GM12878 (cell line): ENCODE data around the gene PSMC4. TPM values are rescaled to one million over a fixed set of nuclear protein-coding genes. Genes with fewer than 3 reads are reported as not detected.

Experiments used
- ATAC-seq: fragments of 200-7000 bp; cut with Tn5 transposase; 3 replicates; pipeline ENCODE4 v1.9.1; 2020; ENCODE audit warnings: mild to moderate bottlenecking, moderate library complexity
- BruUV-seq: library from RNA; stranded (reverse); fragments of 400-500 nt; replicated peaks from 2 replicates; lab custom pipeline; 2021; lab: Mats Ljungman, UMichigan
- CTCF ChIA-PET: fragments of 300-600 bp; sonication (Branson Sonifier 250); formaldehyde crosslinking; extraction: SDS; loops from one replicate; lab custom pipeline; 2021; ENCODE audit warnings: inconsistent platforms; lab: Yijun Ruan, JAX
- POLR2A ChIA-PET: fragments of 350-600 bp; formaldehyde crosslinking; extraction: SDS; loops from one replicate; lab custom pipeline; 2021; ENCODE audit warnings: inconsistent platforms; lab: Charles Lee
- RAD21 ChIA-PET: fragments of 300-600 bp; sonication (Branson Sonifier 250); formaldehyde crosslinking; loops from one replicate; lab custom pipeline; 2023; ENCODE audit warnings: antibody characterized with exemption; ENCODE audit not compliant: unreplicated experiment; lab: Charles Lee
- SMC1A ChIA-PET: fragments of 300-600 bp; sonication (Branson Sonifier 250); formaldehyde crosslinking; loops from one replicate; lab custom pipeline; 2023; ENCODE audit not compliant: unreplicated experiment, uncharacterized antibody; lab: Charles Lee
- DNase-seq: peaks from one replicate; pipeline ENCODE4 v3.0.0-alpha.2; 2011; ENCODE audit warnings: low read depth, low spot score
- FAIRE-seq: peaks from 3 replicates; lab custom pipeline; 2011; peaks lifted over from hg19 to GRCh38; lab: Jason Lieb, UNC
- H2AFZ ChIP-seq: 2 replicates; pipeline ENCODE4 v1.6.0; 2011; ENCODE audit warnings: low read depth, low read length, control low read depth; ENCODE audit not compliant: control insufficient read depth
- H3K27ac ChIP-seq: 2 replicates; pipeline ENCODE4 v1.5.1; 2011; ENCODE audit warnings: control low read depth; ENCODE audit not compliant: control insufficient read depth, insufficient read depth
- H3K27me3 ChIP-seq, 2 experiments: replicated peaks in 1 of 2; 2 replicates each; pipeline versions ENCODE4 v1.6.0 to v1.6.1; 2011; ENCODE audit warnings: low read length in 1 of 2; ENCODE audit not compliant: control insufficient read depth in 2 of 2, insufficient read depth in 2 of 2
- H3K36me3 ChIP-seq, 2 experiments: 2 replicates each; pipeline ENCODE4 v1.5.1; 2011; ENCODE audit warnings: low read length in 1 of 2; ENCODE audit not compliant: control insufficient read depth in 2 of 2, insufficient read depth in 2 of 2
- H3K4me1 ChIP-seq: 2 replicates; pipeline ENCODE4 v1.6.1; 2011; ENCODE audit warnings: mild to moderate bottlenecking, low read length, moderate library complexity, mixed read lengths; ENCODE audit not compliant: control insufficient read depth, insufficient read depth
- H3K4me2 ChIP-seq: 2 replicates; pipeline ENCODE4 v1.6.0; 2011; ENCODE audit warnings: control low read depth; ENCODE audit not compliant: control insufficient read depth, insufficient read depth
- H3K4me3 ChIP-seq: fragments of 200-600 bp; sonication (generic); 2 replicates; pipeline ENCODE4 v1.5.1; 2016
- H3K79me2 ChIP-seq: 2 replicates; pipeline ENCODE4 v1.6.0; 2011; ENCODE audit warnings: low read length; ENCODE audit not compliant: control insufficient read depth, insufficient read depth
- H3K9ac ChIP-seq: 2 replicates; pipeline ENCODE4 v1.8.0; 2011; ENCODE audit warnings: low read length, control low read depth, mixed read lengths; ENCODE audit not compliant: control insufficient read depth, insufficient read depth
- H3K9me3 ChIP-seq: replicated peaks from 3 replicates; pipeline ENCODE4 v1.5.1; 2011; ENCODE audit warnings: mild to moderate bottlenecking, low read length; ENCODE audit not compliant: control insufficient read depth, insufficient read depth
- H4K20me1 ChIP-seq: 2 replicates; pipeline ENCODE4 v1.6.0; 2011; ENCODE audit not compliant: control insufficient read depth, insufficient read depth
- BCL11A ChIP-seq: IDR thresholded peaks from 2 replicates; pipeline ENCODE4 v1.6.1; 2011; ENCODE audit warnings: low read depth, low read length
- BHLHE40 ChIP-seq, 2 experiments: fragments of 450-650 bp in 1 of 2; IDR thresholded peaks; 2 replicates each; pipeline ENCODE4 v1.6.1; 2011 to 2017; ENCODE audit warnings: low read depth in 2 of 2, borderline replicate concordance in 1 of 2, improper control_type of control experiment in 1 of 2, low read length in 1 of 2, mild to moderate bottlenecking in 1 of 2
- CHD2 ChIP-seq: IDR thresholded peaks from 2 replicates; pipeline ENCODE4 v1.6.1; 2011; ENCODE audit warnings: low read depth, low read length, improper control_type of control experiment, borderline replicate concordance
- DPF2 ChIP-seq: fragments of 450-650 bp; IDR thresholded peaks from 2 replicates; pipeline ENCODE4 v1.6.1; 2017; ENCODE audit warnings: mild to moderate bottlenecking
- FOXM1 ChIP-seq: IDR thresholded peaks from 2 replicates; pipeline ENCODE4 v1.6.1; 2012; ENCODE audit warnings: low read depth, mild to moderate bottlenecking, inconsistent platforms, low read length, moderate library complexity
- HDGF ChIP-seq: fragments of 450-650 bp; IDR thresholded peaks from 2 replicates; pipeline ENCODE4 v1.6.1; 2016; ENCODE audit warnings: antibody characterized with exemption
- SMAD1 ChIP-seq: fragments of 450-650 bp; IDR thresholded peaks from 2 replicates; pipeline ENCODE4 v1.6.1; 2018; ENCODE audit warnings: mild to moderate bottlenecking, low read depth; ENCODE audit not compliant: partially characterized antibody
- STAT1 ChIP-seq: fragments of 450-650 bp; conservative IDR thresholded peaks from 2 replicates; pipeline ENCODE4 v1.6.1; 2014; ENCODE audit warnings: antibody characterized with exemption, mild to moderate bottlenecking
- WGBS: methylation state at CpG from one replicate; pipeline ENCODE4 v1.1.6; 2016; ENCODE audit warnings: low lambda C conversion rate; ENCODE audit not compliant: insufficient replicate concordance, insufficient coverage; ENCODE audit errors: missing lambda C conversion rate; 5-methylcytosine and 5-hydroxymethylcytosine counted together
- in situ Hi-C: fragments of 300-500 bp; cut with MboI; formaldehyde crosslinking; loops from 9 replicates; pipeline ENCODE4 v1.14.3; 2018; ENCODE audit warnings: mixed read lengths
- intact Hi-C: fragments of 100-400 bp; cut with micrococcal nuclease; formaldehyde crosslinking; loops from one replicate; pipeline ENCODE4 v1.14.2; 2022; ENCODE audit not compliant: unreplicated experiment
- polyA plus RNA-seq, 11 experiments: library from polyadenylated mRNA; depleted of rRNA in 4 of 11; unstranded in 6 of 11; stranded (reverse) in 5 of 11; fragments of >200 nt; fragmentation: Nextera tagmentation in 4 of 11; fragmentation: Illumina TruSeq in 1 of 11; extraction: Ambion mirVana in 4 of 11; extraction: Trizol in 1 of 11; gene quantifications; 1 replicate in 1 of 11; 2 replicates in 10 of 11; pipeline versions ENCODE4 v1.2.1 to v1.2.3, GENCODE V29; 2011 to 2016; ENCODE audit warnings: inconsistent platforms in 2 of 11, missing spikeins in 2 of 11, low read depth in 1 of 11
- total RNA-seq, 4 experiments: library from RNA; depleted of rRNA in 3 of 4; stranded (reverse); fragments of >200 nt in 3 of 4; fragmentation: Illumina TruSeq in 1 of 4; extraction: Trizol in 1 of 4; gene quantifications; 2 replicates each; pipeline versions ENCODE4 v1.2.1 to v1.2.3, GENCODE V29; 2013 to 2021

Gene PSMC4
- total and polyA plus RNA-seq, 10 of the 15 experiments (the other 5 are each of a cell fraction or from before 2014, with no cell fraction given), result 55.2 to 328 (median 127) TPM

DNA sequence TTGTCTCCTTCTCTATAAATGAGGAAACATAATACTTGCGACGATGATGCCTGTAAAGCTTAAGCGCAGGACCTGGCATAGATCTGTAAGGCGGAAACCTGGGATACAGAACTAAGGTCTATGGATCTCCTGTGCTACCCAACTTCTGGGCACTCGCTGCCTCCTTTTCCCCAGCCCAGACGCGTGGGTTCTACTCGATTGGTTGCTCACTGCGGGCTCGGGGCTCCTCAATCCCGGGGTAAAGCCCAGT lies 615 bp upstream of the PSMC4 start:
- Histone ChIP-seq H4K20me1 (no peaks in the 10 kb centered on the region), H3K4me3 (peak overlapping the region; percentile 78), H3K36me3 (peaks cover 10 to 22% of the 10 kb centered on the region in 2 experiments)
- TF ChIP-seq SMAD1 (peak; percentile 56), STAT1 (0 out of 2 replicates have a peak, but pooled peaks have one; percentile 24), BHLHE40 (IDR thresholded peaks at IDR 0.05; ENCODE audit: borderline replicate concordance in 1 of 2, low read depth in 2 of 2, low read length in 1 of 2) (no peak), CHD2 (no peak), BCL11A (no peak), HDGF (no peak), FOXM1 (no peak), DPF2 (0 out of 2 replicates have a peak, but pooled peaks have one; percentile 13)
- TF ChIP-seq, all 136 proteins: peak for 3
- 1% methylated on average over 11 of the region's 11 CpGs for WGBS
- CTCF ChIA-PET, result interaction anchor here (0.6 to 4.3 kb wide), 47 partner anchors 9 to 600 kb away, joined by 3 to 84 read pairs (median 5); partner anchors contain the start of genes FBL, ZNF546 and ZNF780A
- Histone ChIP-seq H3K9me3 (no peaks in the 10 kb centered on the region; the same call in 2 of the 3 replicates), H3K79me2 (peaks cover 20% of the 10 kb centered on the region), H3K9ac (peak overlapping the region; percentile 97), H3K27me3 (no peaks in the 10 kb centered on the region), H3K27ac (peak overlapping the region; percentile 89), H2AFZ (peak overlapping the region; percentile 85), H3K4me1 (peaks cover 10% of the 10 kb centered on the region; the same call in 1 of the 2 replicates), H3K4me2 (peak overlapping the region; percentile 97)
- SMC1A ChIA-PET, result interaction anchor here (0.5 to 4.1 kb wide), 44 partner anchors 8 to 297 kb away, joined by 3 to 115 read pairs (median 6); partner anchors contain the start of genes DYRK1B, FBL, FCGBP and ZNF546
- ATAC-seq (peak; percentile 40), DNase-seq (peak; percentile 24), FAIRE-seq (no peak)
- BruUV-seq, result TSS peak; percentile 94
- RAD21 ChIA-PET, result interaction anchor here (0.7 to 3.9 kb wide), 45 partner anchors 9 to 1393 kb away, joined by 3 to 73 read pairs (median 7); partner anchors contain the start of genes B9D2, DYRK1B, FBL and RPS16
- POLR2A ChIA-PET, result interaction anchor here (0.5 to 2.7 kb wide), 25 partner anchors 8 to 529 kb away, joined by 3 to 33 read pairs (median 4); partner anchors contain the start of genes DYRK1B, FBL, MAP3K10 and ZNF546
- intact Hi-C loops (loop anchor here (2.0 to 10.0 kb wide), 4 partner anchors 30 to 293 kb away; no protein-coding TSS in a partner anchor), in situ Hi-C loops (no loop called here)
